ENCODE data around the gene DNAJA4.
"Not testable (repeated sequence)": the region's sequence is repeated elsewhere in the genome, so short reads cannot be mapped to it uniquely, and the experiment has no call there.

DNAJA4 gene

DNA sequence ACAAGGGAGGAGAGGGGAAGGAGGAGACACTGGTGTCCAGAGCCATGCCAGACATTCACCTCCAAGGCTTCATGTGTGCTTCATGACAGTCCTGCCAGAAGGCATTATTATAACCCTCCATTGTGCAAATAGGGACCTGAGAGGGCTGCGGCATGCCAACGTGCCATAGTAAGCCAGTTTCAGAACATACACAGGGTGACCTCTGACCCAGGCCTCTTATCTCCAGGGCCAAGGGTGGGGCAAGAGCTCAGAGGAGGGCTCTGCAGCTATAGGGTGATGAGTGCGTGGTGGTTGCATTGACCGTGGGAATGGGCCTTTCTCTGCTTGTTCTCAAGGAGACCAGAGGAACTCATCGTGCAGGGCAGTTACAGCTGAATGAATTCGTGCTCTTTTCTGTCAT is 20.3 kb upstream of the DNAJA4 start:
- DNase-seq (ENCODE audit: low spot score), result no peak

DNA sequence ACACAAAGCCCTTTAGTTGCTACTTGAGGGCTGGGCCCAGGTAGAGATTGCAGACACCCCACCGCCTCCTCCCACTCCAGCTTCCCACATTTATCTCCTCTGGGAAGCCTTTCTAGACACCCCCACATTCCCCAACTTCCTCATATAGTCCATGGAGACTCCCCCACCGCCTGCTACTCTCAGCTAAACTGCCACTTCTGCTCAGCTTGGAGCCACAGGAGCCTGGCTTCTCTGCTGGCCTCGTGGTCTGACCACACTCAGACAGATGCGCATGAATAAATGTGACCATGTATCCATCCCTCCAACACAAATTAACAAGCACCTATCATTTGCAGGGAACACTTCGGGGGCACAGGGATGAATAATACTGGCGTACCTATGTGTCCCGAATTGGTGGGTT is 19.5 kb upstream of the DNAJA4 start:
- DNase-seq (ENCODE audit: low spot score), result no peak

DNA sequence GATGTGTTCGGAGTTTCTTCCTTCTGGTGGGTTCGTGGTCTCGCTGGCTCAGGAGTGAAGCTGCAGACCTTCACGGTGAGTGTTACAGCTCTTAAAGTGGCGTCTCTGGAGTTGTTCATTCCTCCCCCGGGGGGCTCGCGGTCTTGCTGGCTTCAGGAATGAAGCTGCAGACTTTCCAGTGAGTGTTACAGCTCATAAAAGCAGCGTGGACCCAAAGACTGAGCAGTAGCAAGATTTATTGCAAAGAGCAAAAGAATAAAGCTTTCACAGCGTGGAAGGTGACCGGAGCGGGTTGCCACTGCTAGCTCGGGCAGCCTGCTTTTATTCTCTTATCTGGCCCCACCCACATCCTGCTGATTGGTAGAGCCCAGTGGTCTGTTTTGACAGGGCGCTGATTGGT is 19.0 kb upstream of the DNAJA4 start:
- not testable (repeated sequence) for DNase-seq (ENCODE audit: low spot score)

DNA sequence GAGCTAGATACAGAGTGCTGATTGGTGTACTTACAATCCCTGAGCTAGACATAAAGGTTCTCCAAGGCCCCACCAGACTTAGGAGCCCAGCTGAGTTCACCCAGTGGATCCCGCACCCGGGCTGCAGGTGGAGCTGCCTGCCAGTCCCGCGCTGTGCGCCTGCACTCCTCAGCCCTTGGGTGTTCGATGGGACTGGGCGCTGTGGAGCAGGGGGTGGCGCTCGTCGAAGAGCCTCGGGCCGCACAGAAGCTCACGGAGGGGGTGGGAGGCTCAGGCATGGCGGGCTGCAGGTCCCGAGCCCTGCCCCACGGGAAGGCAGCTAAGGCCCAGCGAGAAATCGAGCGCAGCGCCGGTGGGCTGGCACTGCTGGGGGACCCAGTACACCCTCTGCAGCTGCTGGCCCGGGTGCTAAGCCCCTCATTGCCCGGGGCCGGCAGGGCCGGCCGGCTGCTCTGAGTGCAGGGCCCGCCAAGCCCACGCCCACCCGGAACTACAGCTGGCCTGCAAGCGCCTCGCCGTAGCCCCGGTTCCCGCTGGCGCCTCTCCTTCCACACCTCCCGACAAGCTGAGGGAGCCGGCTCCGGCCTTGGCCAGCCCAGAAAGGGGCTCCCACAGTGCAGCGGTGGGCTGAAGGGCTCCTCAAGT is 18.3 kb upstream of the DNAJA4 start:
- DNase-seq (ENCODE audit: low spot score), result not testable (repeated sequence)

DNA sequence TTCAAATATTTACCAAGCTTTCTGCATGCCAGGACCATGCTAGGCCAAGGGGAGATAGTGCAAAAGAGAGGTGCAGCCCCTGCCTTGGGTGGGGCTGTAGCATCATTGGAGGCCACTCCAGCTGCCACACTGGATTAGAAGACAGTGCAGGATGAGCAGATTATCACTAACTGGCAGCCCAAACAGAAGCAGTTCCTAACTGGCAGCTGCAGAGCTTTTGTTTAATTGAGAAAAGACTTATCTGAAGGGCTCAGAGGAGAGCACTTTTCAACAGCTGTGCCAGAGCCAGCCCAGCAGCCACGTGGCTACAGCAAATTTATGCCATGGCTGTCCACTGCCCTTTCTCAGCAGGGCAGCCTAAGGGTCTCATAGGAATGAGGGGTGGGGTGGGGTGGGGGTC is 16.5 kb upstream of the DNAJA4 start:
- DNase-seq (ENCODE audit: low spot score), result no peak

DNA sequence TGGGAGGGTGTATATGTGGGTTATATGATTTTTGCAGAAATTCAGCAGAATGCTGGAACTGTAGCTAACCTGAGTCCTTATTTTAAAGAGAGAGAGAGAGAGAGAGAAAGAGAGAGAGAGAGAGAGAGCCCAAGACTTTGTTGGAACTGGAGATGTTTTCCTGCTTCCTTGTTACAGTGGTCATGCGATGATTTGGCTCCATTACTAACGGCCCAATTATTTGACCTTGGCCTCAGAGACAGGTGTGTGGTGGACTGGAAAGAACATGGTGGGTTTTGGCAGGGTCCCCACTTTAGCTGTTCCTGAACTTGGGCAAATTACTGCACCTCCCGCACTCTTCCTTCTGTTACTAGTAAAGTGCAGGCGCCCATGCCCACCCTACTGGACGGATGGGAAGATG is 15.2 kb upstream of the DNAJA4 start:
- no peak for DNase-seq (ENCODE audit: low spot score)

DNA sequence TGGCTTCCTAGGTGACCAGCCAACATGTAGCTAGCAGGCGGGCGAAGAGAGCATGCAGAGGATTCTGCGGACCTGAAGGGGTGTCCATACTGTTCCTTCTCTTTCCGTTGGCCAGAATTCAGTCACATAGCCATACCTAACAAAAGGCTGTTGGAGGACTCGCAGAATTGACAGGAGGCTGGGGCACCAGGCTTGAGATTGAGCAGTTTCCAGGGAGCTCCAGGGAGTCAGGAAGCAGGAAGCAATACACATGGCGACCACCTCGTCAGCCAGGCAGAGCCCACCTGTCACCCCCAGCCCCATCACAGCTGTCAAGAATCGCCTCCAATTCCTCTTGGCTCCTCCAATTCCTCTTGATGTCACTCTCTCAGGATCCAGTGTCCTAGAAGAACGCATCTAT is 13.2 kb upstream of the DNAJA4 start:
- DNase-seq (ENCODE audit: low spot score), result no peak

DNA sequence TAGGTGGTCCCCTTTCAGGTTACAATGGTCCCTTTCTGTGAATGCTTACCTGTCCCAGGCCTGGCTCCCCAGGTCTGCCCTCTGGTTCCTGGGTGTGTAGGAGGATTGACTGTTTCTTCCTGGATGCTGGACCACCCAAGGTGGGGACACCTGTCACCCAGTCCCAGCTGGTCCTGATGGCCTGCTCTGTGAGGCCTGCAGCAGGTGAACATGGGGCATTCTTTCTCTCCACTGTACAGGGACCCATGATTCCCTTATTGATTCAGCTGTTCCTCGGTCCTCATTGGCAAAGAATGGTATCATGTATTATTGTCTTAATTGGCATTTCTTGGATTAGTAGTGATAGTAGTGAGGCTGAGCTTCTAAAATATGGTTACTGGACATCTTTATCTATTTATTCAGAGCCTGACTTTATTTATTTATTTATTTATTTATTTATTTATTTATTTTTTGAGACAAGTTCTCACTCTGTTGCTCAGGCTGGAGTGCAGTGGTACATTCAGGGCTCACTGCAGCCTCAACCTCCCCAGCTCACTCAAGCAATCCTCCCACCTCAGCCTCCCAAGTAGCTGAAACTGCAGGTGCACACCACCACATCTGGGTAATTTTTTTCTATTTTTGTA is 8.8 kb upstream of the DNAJA4 start:
- no peak for DNase-seq (ENCODE audit: low spot score)

DNA sequence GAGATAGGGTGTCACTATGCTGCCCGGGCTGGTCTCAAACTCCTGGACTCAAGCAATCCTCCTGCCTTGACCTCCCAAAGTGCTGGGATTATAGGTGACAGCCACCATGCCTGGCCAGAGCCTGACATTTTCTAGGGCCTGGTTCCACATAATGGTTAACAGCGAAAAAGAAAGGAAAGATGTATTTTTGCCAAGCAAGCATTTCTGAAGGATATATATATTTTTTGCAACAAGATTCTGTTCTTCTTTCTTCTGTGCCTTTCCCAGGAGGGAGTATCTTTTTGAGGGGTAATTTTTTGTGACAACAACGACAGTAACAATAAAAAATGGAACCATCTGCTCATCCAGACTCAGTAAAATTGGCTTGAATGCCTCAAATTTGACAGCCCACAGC is 8.3 kb upstream of the DNAJA4 start:
- DNase-seq (ENCODE audit: low spot score), result no peak

DNA sequence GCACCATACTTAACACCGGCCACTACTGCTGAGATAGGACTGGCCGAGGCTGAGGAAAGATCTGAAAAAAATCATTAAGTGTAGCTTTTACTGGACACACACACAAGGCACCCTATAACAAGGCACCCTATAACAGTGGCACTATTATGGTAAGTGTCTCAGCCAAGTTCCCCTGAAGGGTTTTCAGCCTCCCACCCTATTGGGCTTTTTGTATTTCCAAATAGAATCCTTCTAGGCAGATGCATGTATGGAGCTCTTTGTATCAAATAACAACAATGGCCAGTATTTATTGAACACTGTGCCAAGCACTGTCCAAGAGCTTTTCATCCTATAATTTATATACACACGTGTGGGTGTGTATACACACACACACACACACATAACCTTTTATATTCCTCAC is 6.7 kb upstream of the DNAJA4 start:
- DNase-seq (ENCODE audit: low spot score), result no peak

DNA sequence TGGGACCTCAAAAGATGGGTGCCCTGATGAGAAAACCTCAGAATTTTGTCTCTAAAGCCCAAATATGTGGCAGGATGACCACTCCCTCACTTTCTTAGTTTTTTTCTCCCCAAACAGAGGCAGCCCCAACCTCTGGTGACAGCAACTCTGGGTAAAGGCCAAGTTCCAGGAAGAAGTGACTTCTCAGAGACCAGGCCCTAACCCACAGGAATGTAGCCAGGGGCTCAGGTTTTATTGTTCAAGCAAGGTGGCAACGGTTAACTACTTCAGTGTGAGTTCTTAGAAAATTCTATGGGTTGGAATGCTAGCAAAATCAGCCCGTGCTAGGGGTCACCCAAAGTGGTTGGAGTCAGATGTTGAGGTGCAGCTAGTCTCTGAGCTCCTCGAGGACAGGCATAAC is 5.1 kb upstream of the DNAJA4 start:
- no peak for DNase-seq (ENCODE audit: low spot score)

DNA sequence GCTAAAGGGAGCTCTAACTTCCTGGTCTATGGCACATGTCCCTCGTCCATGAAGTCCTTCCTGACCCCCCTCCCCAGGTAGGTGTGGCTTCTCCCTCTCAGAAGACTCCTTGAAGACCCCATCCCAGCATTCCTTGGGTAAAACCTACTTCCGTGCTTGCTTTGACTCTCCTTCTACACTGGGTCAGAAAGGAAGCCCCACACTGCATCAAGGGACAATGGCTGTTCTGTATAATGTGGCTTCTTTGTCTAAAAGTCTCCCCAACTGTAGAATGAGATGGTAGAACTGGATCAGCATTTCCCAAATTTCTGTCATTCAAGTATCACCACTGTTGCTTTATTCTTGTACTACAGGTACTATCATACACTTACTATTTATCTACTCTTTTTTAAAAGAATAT is 3.9 kb upstream of the DNAJA4 start:
- DNase-seq (ENCODE audit: low spot score), result no peak

DNA sequence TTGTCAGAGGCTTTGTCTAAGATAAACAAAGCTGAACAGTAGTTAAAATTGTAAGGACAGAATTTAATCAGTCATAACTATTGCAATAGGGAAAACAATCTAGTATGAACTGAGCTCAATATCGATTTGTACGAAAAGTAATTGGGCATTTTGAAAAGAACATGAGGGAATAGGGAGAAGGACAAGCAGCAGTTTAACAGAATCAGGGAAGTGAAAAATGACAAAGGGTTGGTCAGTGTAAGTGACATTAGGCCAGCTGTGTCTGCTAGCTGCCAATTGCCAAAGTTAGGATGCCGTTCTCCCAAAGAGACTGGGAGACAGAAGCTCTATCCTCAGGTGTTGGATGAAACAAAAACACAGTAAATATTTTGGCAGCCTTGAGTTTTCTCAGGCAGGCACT is 3.3 kb upstream of the DNAJA4 start:
- DNase-seq (ENCODE audit: low spot score), result no peak

DNA sequence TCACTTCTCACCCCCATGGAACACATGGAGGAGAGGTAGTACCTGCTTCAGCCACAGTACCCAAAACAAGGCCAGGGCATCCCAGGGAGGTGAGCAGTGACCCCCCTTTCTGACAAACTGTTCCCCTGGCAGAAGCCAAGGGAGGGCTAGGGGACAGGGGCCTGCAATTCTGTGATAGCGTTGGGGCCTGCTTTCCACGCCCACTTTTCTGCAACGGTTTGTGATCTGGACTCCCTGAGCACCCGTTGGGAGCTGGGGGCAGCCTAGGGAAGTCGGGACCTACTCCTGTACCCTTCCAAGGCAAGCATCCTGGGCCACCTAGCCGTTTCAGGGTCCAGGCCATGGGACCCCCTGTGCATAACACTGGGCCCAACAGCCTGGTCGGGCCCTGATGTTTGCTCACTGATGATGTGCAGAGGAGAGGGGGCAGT is 996 bp upstream of the DNAJA4 start:
- DNase-seq (ENCODE audit: low spot score), result no peak

DNA sequence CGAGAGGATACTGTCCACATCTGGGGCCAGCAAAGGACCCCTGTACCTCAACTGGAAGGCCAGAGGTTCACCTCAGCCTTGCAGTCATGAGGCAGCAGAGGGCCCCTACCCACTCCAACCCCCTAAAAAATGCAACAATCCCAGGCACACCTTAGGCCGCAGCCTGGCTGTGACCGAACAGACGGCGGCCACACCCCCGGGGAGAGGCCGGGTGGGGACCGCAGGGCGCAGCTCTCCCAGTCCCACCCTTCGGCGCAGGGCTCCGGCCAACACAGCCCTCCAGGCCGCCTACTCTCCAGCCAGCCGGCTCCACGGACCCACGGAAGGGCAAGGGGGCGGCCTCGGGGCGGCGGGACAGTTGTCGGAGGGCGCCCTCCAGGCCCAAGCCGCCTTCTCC is 457 bp upstream of the DNAJA4 start:
- no peak for DNase-seq (ENCODE audit: low spot score)

DNA sequence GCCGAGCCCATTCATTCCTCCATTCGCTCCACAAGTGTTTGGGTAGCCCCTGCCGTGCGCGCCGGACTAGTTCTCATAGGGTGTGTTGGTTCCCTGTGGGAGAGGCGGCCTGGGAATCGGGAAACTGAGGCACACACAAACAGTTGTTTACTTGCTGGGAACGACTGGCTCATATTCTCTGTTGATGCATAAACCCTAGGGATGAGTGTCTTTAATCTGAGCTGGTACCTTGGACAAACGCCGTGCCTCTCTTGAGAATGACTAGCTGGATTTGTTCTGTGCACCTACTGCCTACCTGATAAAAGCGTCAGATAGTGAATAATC is 737 bp downstream of the DNAJA4 start:
- no peak for DNase-seq (ENCODE audit: low spot score)

DNA sequence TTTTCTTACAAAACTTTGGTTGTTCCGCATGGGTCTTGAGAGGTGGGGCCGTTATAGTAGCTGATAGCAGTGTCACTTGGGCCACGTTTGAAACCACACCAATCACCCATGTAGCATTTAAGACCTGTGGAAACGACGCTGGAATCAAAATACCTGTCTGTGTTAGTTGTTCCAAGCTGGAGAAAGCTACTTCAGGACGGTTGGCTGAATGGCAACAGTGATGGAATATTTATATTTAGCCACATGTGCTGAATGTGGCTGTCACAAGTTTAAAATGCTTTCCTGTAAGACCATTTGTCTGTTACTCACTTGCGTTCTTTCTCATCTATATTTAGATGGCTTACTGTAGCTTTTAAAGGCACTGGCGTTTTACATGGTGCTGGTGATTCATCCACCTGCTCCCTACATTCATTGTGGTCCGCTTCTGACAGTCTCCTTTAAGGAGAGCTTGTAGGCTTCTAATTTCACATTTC is 1.4 kb downstream of the DNAJA4 start:
- peak; percentile 50 for DNase-seq (ENCODE audit: low spot score)

DNA sequence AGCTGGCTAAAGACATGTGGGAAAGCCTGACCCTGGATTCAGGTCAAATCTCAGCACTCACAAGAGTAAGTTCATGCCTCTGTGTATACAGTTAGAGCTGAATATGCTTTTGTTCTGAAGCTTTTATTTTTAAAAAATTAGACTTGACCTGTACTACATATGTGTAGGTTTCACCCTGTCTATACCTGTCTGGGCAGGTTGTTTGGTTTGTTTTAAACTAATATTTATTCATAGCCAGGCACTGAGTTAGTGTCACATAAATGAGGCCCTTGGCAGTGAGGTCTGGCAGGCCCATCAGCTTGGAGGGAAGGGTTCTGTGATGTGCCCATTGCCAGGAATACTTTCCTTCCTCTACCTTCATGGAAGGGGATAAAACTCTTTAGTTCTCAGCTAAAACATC is 1.9 kb downstream of the DNAJA4 start:
- DNase-seq (ENCODE audit: low spot score), result no peak

DNA sequence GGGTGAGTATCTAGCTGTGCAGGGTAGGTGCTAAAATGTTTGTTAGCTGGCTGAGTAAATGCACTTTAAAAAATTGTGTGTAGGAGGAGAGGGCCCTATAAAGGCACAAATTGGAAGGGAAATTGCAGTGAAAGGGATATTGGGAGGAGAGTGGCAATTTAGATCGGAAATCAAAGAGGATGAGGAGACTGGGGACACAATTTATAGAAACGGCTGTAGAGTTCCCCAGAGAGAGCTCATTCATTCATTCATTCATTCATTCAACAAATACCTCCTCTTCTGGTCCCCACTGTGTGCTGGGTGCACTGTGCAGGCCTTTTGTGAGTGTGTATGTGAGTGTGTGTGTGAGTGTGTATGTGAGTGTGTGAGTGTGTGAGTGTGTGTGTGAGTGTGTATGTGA is 2.4 kb downstream of the DNAJA4 start:
- no peak for DNase-seq (ENCODE audit: low spot score)

DNA sequence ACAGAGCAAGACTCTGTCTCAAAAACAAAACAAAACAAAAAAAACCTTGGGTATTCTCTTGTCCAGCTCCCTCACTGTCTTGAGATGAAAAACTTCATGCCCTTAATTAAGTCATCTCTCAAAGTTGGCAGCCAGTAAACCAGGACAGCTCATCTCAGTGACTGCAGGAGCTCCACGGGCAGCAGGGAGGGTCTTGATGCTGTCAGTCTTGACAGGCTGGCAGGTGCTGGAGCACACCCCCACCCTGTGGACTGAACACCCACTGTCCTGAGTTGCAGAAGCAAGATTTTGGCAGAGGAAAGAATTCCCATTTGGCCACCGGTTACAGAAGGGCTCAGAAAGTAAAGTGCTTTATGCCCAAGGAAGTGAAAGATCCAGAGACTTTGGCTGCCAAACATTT is 8.0 kb downstream of the DNAJA4 start:
- no peak for DNase-seq (ENCODE audit: low spot score)

DNA sequence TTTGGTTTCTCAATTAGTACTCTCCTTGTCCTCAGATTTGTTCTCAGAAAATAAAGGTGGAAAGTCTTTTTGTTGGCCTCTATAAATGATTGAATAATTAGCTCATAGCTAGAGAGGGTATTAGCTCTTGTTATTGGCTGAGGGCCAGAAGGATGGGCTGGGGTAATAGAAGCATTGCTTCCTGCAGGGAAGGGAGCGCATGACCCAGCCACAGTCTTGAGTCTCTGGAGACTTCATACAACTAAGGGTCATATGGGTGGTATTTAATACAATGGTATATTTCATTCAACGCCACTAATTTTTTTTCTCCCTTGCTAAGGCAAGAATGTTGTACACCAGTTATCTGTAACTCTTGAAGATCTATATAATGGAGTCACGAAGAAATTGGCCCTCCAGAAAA is 8.4 kb downstream of the DNAJA4 start:
- DNase-seq (ENCODE audit: low spot score), result no peak

DNA sequence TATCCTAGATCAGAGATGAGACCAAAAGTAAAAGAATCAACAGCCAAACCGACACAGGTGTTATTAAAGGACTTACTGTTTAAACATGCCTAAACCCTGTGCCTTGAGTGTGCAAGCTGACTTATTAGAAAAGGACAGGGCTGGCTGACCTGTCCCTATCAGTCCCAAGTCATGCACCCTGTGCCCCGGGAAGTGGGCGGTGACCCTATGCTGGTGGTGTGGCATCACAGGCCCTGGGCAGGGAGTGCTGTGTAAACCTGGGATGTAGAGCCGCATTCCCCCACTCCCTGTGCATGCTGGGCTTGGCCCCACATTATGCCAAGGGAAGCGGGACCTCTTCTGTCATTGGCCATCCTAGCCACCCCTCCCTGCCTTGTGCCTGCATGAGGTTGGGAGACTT is 10.6 kb downstream of the DNAJA4 start:
- no peak for DNase-seq (ENCODE audit: low spot score)

DNA sequence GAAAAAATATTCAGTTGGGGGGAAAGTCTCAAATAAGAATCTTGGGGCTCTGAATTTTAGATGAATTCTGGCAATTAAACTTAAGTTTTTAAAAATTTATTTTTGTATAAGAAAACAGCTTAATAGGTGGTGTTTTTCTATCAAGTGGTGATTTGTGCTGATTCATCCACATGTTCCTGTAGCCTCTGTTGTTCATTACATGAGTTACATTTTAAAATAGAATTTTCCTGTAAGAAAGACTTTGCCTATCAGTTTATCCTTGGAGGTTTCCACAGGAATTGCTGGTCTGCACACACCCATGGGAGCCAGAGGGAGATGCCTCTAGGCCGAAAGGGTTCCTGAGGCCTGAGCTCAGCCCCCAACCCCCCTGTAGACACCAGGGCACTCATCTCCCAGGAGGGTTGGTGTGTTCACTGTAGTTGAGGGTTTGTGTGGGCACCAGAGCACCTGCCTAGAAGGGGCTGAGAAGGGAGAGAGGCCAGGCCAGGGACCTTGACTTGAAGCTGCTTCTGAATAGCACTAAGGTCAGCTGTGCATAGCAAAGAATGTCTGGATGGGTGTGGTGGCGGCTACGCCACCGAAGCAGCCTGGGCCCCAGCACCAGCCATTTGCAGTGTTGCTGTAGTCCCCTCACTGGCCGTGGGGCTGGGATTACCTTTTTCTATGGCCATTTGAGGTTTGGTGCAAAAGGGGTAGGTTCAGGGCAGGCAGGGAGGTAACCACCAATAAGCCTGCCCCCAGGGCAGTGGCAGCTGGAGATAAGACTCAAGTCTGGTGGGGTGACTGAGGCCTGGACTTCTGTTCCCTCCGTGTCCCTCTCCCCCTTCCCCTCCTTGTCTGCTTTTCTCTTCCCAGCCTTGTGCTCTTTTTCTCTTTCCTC is 11.9 kb downstream of the DNAJA4 start:
- no peak for DNase-seq (ENCODE audit: low spot score)
